ENCODE measurements around the gene DCAF8L2.
"Not testable (repeated sequence)": the region's sequence is repeated elsewhere in the genome, so short reads cannot be mapped to it uniquely, and the experiment has no call there.

GRCh38 chrX:27750298-27750697, 160.2 kb downstream of the DCAF8L2 start:
- TF ChIP-seq, protein P1, sequence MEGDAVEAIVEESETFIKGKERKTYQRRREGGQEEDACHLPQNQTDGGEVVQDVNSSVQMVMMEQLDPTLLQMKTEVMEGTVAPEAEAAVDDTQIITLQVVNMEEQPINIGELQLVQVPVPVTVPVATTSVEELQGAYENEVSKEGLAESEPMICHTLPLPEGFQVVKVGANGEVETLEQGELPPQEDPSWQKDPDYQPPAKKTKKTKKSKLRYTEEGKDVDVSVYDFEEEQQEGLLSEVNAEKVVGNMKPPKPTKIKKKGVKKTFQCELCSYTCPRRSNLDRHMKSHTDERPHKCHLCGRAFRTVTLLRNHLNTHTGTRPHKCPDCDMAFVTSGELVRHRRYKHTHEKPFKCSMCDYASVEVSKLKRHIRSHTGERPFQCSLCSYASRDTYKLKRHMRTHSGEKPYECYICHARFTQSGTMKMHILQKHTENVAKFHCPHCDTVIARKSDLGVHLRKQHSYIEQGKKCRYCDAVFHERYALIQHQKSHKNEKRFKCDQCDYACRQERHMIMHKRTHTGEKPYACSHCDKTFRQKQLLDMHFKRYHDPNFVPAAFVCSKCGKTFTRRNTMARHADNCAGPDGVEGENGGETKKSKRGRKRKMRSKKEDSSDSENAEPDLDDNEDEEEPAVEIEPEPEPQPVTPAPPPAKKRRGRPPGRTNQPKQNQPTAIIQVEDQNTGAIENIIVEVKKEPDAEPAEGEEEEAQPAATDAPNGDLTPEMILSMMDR (conservative IDR thresholded peaks at IDR 0.05 in 1 of 2, IDR thresholded peaks at IDR 0.05 in 1 of 2; ENCODE audit: extremely low read depth in 1 of 2, insufficient read depth in 1 of 2, low read depth in 1 of 2, low read length in 2 of 2) = not testable (repeated sequence)
- TF ChIP-seq EZH2 (IDR thresholded peaks at IDR 0.05; ENCODE audit: borderline replicate concordance, low read length) = not testable (repeated sequence)

Data from mammary epithelial cell (primary cell).